ENCODE measurements around the gene ZNF18. TPM values are rescaled to one million over a fixed set of nuclear protein-coding genes. Genes with fewer than 3 reads are reported as not detected.

The ZNF18 gene
- polyA plus RNA-seq, 2 of the 4 experiments (the other 2 are of a cell fraction): 5.1 to 12.3 TPM

DNA sequence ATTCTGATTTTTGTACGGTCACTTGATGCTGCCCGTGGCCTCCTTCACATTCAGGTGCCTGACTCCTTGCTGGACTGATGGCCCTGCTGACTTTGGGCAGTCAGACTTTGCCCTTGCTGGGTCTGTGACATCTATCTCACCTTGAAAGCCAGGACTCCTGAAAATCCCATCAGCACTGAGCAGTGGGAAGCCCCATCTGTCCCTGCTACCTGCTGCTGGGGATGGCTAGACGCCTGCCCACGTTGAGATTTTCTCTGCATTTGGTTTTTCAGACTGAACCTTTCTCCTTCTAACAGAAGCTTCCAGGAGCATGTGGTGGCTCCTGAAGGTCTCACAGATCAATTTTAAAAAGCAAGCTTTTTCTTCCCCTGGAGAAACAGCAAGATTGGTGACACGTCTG is 10.2 kb upstream of the ZNF18 start:
- 70% methylated on average over 5 of the region's 5 CpGs for WGBS (ENCODE audit: missing lambda C conversion rate)
- POLR2A ChIA-PET: interaction anchor here (1.5 to 5.0 kb wide), 2 partner anchors 11 to 13 kb away, joined by 6 to 51 read pairs; partner anchors contain the start of genes MAP2K4 and ZNF18

DNA sequence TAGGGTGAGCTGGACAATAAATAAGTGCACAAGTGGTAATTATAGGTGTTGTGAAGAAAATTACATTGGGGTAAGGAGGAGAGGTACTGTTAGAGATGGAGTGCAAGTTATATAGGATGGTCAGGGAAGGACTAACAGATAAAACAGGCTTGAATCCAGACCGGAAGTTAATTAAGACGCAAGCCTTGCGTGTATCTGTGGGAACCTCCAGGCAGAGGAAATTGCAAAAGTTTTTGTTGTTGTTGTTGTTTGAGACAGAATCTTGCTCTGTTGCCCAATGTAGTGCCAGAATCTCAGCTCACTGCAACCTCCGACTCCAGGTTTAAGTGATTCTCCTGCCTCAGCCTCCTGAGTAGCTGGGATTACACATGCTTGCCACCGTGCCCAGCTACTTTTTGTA is 2.4 kb upstream of the ZNF18 start:
- Histone ChIP-seq H3K4me2 (no peak overlapping the region), H3K9me3 (no peaks in the 10 kb centered on the region), H3K27ac (no peak overlapping the region), H3K4me1 (peaks cover 8% of the 10 kb centered on the region), H3K4me3 (no peak overlapping the region)
- DNase-seq (ENCODE audit: low read depth in 1 of 2, low spot score in 1 of 2) (no peak), ATAC-seq (no peak), FAIRE-seq (no peak)
- 84% methylated on average over 5 of the region's 5 CpGs for WGBS (ENCODE audit: missing lambda C conversion rate)
- TF ChIP-seq RCOR1 (IDR thresholded peaks at IDR 0.05; ENCODE audit: low read depth, low read length) (no peak), MYC (IDR thresholded peaks at IDR 0.05; ENCODE audit: borderline replicate concordance, low read length) (no peak), PBX3 (IDR thresholded peaks at IDR 0.05) (no peak), GATA3 (IDR thresholded peaks at IDR 0.05; ENCODE audit: borderline replicate concordance) (no peak), ZC3H11A (IDR thresholded peaks at IDR 0.05) (no peak), TFCP2L1 (CRISPR knock-in tag; IDR thresholded peaks at IDR 0.05) (no peak), JUNB (IDR thresholded peaks at IDR 0.05) (no peak), EHF (CRISPR knock-in tag; IDR thresholded peaks at IDR 0.05) (no peak), PHF8 (IDR thresholded peaks at IDR 0.05; ENCODE audit: borderline replicate concordance, low read depth) (no peak), FOSL2 (IDR thresholded peaks at IDR 0.05) (no peak), FOSL2 (CRISPR knock-in tag; IDR thresholded peaks at IDR 0.05) (no peak), FOXS1 (CRISPR knock-in tag; IDR thresholded peaks at IDR 0.05) (no peak), CEBPB (IDR thresholded peaks at IDR 0.05) (no peak)
- TF ChIP-seq, protein P1, sequence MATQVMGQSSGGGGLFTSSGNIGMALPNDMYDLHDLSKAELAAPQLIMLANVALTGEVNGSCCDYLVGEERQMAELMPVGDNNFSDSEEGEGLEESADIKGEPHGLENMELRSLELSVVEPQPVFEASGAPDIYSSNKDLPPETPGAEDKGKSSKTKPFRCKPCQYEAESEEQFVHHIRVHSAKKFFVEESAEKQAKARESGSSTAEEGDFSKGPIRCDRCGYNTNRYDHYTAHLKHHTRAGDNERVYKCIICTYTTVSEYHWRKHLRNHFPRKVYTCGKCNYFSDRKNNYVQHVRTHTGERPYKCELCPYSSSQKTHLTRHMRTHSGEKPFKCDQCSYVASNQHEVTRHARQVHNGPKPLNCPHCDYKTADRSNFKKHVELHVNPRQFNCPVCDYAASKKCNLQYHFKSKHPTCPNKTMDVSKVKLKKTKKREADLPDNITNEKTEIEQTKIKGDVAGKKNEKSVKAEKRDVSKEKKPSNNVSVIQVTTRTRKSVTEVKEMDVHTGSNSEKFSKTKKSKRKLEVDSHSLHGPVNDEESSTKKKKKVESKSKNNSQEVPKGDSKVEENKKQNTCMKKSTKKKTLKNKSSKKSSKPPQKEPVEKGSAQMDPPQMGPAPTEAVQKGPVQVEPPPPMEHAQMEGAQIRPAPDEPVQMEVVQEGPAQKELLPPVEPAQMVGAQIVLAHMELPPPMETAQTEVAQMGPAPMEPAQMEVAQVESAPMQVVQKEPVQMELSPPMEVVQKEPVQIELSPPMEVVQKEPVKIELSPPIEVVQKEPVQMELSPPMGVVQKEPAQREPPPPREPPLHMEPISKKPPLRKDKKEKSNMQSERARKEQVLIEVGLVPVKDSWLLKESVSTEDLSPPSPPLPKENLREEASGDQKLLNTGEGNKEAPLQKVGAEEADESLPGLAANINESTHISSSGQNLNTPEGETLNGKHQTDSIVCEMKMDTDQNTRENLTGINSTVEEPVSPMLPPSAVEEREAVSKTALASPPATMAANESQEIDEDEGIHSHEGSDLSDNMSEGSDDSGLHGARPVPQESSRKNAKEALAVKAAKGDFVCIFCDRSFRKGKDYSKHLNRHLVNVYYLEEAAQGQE (IDR thresholded peaks at IDR 0.05): no peak
- ChIA-PET POLR2A (interaction anchor here (4.2 kb wide), 1 partner anchor 22 kb away, joined by 217 read pairs; the partner anchor contains the start of gene MAP2K4), CTCF (interaction anchor here (1.0 kb wide), 1 partner anchor 9 kb away, joined by 3 read pairs; no protein-coding TSS in a partner anchor)

More for the DNA sequence above, 10.2 kb upstream of the ZNF18 start:
- Histone ChIP-seq H3K9me3 (0 out of 3 replicates have a peak, but pooled peaks cover 3% of the 10 kb centered on the region), H3K4me3 (no peak overlapping the region), H3K27ac (no peak overlapping the region), H3K4me2 (no peak overlapping the region), H3K4me1 (no peaks in the 10 kb centered on the region)
- no peak for DNase-seq (ENCODE audit: low read depth in 1 of 2, low spot score in 1 of 2)
- no peak for ATAC-seq
- no peak for FAIRE-seq
- CTCF ChIA-PET: interaction anchor here (1.2 to 2.4 kb wide), 3 partner anchors 10 to 23 kb away, joined by 3 to 9 read pairs (median 3); partner anchors contain the start of gene ZNF18
- TF ChIP-seq NFE2L2 (conservative IDR thresholded peaks at IDR 0.05; ENCODE audit: low read length): no peak
- TF ChIP-seq NR3C1 (IDR thresholded peaks at IDR 0.05): no peak

DNA sequence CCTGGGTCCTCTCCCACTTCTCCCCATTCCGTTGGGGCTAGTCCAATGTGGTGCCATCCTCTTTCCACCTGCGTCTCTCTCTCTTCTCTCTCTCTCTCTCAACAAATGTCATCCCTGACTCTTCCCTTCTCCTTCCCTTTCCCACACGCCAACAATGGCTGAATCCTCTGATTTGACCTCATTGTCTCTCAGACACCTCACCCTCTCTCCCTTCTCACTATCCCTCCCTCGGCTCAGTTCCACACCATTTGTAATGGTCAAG is 628 bp upstream of the ZNF18 start:
- CTCF ChIA-PET: interaction anchor here (0.6 to 2.9 kb wide), 8 partner anchors 10 to 1420 kb away, joined by 3 to 24 read pairs (median 4); no protein-coding TSS in a partner anchor
- WGBS (ENCODE audit: missing lambda C conversion rate): 58% methylated on average over 4 of the region's 4 CpGs
- H3K27ac ChIP-seq: peak overlapping the region; percentile 88 to 94
- peak overlapping the region; percentile 85 for H3K4me2 ChIP-seq
- POLR2A ChIA-PET: interaction anchor here (0.6 to 4.2 kb wide), 24 partner anchors 9 to 1351 kb away, joined by 3 to 217 read pairs (median 6); partner anchors contain the start of genes ELAC2, MAP2K4 and TMEM220
- FAIRE-seq (no peak), DNase-seq (ENCODE audit: low read depth in 1 of 2, low spot score in 1 of 2) (no peak), ATAC-seq (peak in 1 of 2 experiments; percentile 6; a peak in 1 of 6 replicates)
- peak overlapping the region; percentile 70 for H3K4me3 ChIP-seq
- H3K9me3 ChIP-seq: no peaks in the 10 kb centered on the region
- peaks cover 8% of the 10 kb centered on the region for H3K4me1 ChIP-seq
- peak; percentile 67; the same call in 1 of the 2 replicates for TF ChIP-seq EHMT2 (IDR thresholded peaks at IDR 0.05; ENCODE audit: low read depth)
- no peak for TF ChIP-seq ELK1 (IDR thresholded peaks at IDR 0.05; ENCODE audit: low read depth, low read length)
- TF ChIP-seq FOXS1 (CRISPR knock-in tag; IDR thresholded peaks at IDR 0.05): no peak

Data from A549 (cell line).